GM19238 (cell line): ENCODE data around the gene SSC5D.
"Not testable (repeated sequence)": the region's sequence is repeated elsewhere in the genome, so short reads cannot be mapped to it uniquely, and the experiment has no call there.

Experiments used
- DNase-seq: peaks from one replicate; pipeline ENCODE4 v3.0.0; 2011; ENCODE audit warnings: low spot score; ENCODE audit not compliant: insufficient read length

The SSC5D gene

GRCh38 chr19:55486043-55486970, 1.9 kb upstream of the SSC5D start:
- DNase-seq = no peak

- DNase-seq = no peak
Measured at GRCh38 chr19:55486971-55487923, 989 bp upstream of the SSC5D start.

- DNase-seq = no peak
Measured at GRCh38 chr19:55488986-55489710, 912 bp downstream of the SSC5D start.

GRCh38 chr19:55489711-55490477, 1.7 kb downstream of the SSC5D start:
- no peak for DNase-seq

GRCh38 chr19:55490478-55491432, 2.5 kb downstream of the SSC5D start:
- DNase-seq = no peak

GRCh38 chr19:55491546-55492360, 3.5 kb downstream of the SSC5D start:
- no peak for DNase-seq

- DNase-seq = no peak
Measured at GRCh38 chr19:55492362-55492944, 4.2 kb downstream of the SSC5D start.

- DNase-seq = no peak
Measured at GRCh38 chr19:55493052-55493644, 4.9 kb downstream of the SSC5D start.

- no peak for DNase-seq
Measured at GRCh38 chr19:55493645-55494171, 5.5 kb downstream of the SSC5D start.

GRCh38 chr19:55494172-55494761, 6.0 kb downstream of the SSC5D start:
- no peak for DNase-seq

- no peak for DNase-seq
Measured at GRCh38 chr19:55495646-55496349, 7.6 kb downstream of the SSC5D start.

GRCh38 chr19:55496820-55497219, 8.6 kb downstream of the SSC5D start:
- DNase-seq = not testable (repeated sequence)

GRCh38 chr19:55497763-55498162, 9.5 kb downstream of the SSC5D start:
- no peak for DNase-seq

- no peak for DNase-seq
Measured at GRCh38 chr19:55498246-55498840, 10.1 kb downstream of the SSC5D start.

- no peak for DNase-seq
Measured at GRCh38 chr19:55500368-55500952, 12.2 kb downstream of the SSC5D start.
